ENCODE results near the gene MTNR1B.

The MTNR1B gene

GRCh38 chr11:93000511-93001476 is 31.3 kb downstream of the MTNR1B start:
- peak; percentile 13 to 24 for DNase-seq
- TF ChIP-seq GATA1 (IDR thresholded peaks at IDR 0.05; ENCODE audit: low read depth, low read length) (no peak), POLR2A (IDR thresholded peaks at IDR 0.05; ENCODE audit: low read length) (no peak)

- DNase-seq, result no peak
- TF ChIP-seq POLR2A (IDR thresholded peaks at IDR 0.05; ENCODE audit: low read length) (no peak), GATA1 (IDR thresholded peaks at IDR 0.05; ENCODE audit: low read depth, low read length) (no peak)
Observed at GRCh38 chr11:93001806-93002205, 32.4 kb downstream of the MTNR1B start.

- no peak for TF ChIP-seq POLR2A (IDR thresholded peaks at IDR 0.05; ENCODE audit: low read length)
- no peak for TF ChIP-seq GATA1 (IDR thresholded peaks at IDR 0.05; ENCODE audit: low read depth, low read length)
- DNase-seq, result no peak
Observed at GRCh38 chr11:93002380-93002779, 32.9 kb downstream of the MTNR1B start.

GRCh38 chr11:93005239-93005638 is 35.8 kb downstream of the MTNR1B start:
- no peak for TF ChIP-seq POLR2A (IDR thresholded peaks at IDR 0.05; ENCODE audit: low read length)
- no peak for TF ChIP-seq GATA1 (IDR thresholded peaks at IDR 0.05; ENCODE audit: low read depth, low read length)
- DNase-seq, result no peak

- TF ChIP-seq POLR2A (IDR thresholded peaks at IDR 0.05; ENCODE audit: low read length), result no peak
- no peak for TF ChIP-seq GATA1 (IDR thresholded peaks at IDR 0.05; ENCODE audit: low read depth, low read length)
- no peak for DNase-seq
Observed at GRCh38 chr11:93013646-93014045, 44.2 kb downstream of the MTNR1B start.

GRCh38 chr11:93016595-93016994 is 47.1 kb downstream of the MTNR1B start:
- TF ChIP-seq POLR2A (IDR thresholded peaks at IDR 0.05; ENCODE audit: low read length), result no peak
- TF ChIP-seq GATA1 (IDR thresholded peaks at IDR 0.05; ENCODE audit: low read depth, low read length), result no peak
- DNase-seq, result no peak

- TF ChIP-seq GATA1 (IDR thresholded peaks at IDR 0.05; ENCODE audit: low read depth, low read length), result no peak
- no peak for DNase-seq
Observed at GRCh38 chr11:93017821-93018690, 48.6 kb downstream of the MTNR1B start.

GRCh38 chr11:93020248-93021046 is 51.0 kb downstream of the MTNR1B start:
- TF ChIP-seq POLR2A (IDR thresholded peaks at IDR 0.05; ENCODE audit: low read length) (no peak), GATA1 (IDR thresholded peaks at IDR 0.05; ENCODE audit: low read depth, low read length) (no peak)
- no peak for DNase-seq

- DNase-seq, result no peak
- TF ChIP-seq POLR2A (IDR thresholded peaks at IDR 0.05; ENCODE audit: low read length) (no peak), GATA1 (IDR thresholded peaks at IDR 0.05; ENCODE audit: low read depth, low read length) (no peak)
Observed at GRCh38 chr11:93024369-93024768, 54.9 kb downstream of the MTNR1B start.

- no peak for TF ChIP-seq GATA1 (IDR thresholded peaks at IDR 0.05; ENCODE audit: low read depth, low read length)
- no peak for TF ChIP-seq POLR2A (IDR thresholded peaks at IDR 0.05; ENCODE audit: low read length)
- no peak for DNase-seq
Observed at GRCh38 chr11:93025558-93026255, 56.3 kb downstream of the MTNR1B start.

GRCh38 chr11:93028960-93029522 is 59.6 kb downstream of the MTNR1B start:
- DNase-seq, result no peak
- no peak for TF ChIP-seq GATA1 (IDR thresholded peaks at IDR 0.05; ENCODE audit: low read depth, low read length)
- no peak for TF ChIP-seq POLR2A (IDR thresholded peaks at IDR 0.05; ENCODE audit: low read length)

- DNase-seq, result no peak
- TF ChIP-seq GATA1 (IDR thresholded peaks at IDR 0.05; ENCODE audit: low read depth, low read length) (no peak), POLR2A (IDR thresholded peaks at IDR 0.05; ENCODE audit: low read length) (no peak)
Observed at GRCh38 chr11:93031386-93031785, 61.9 kb downstream of the MTNR1B start.

All from erythroblast (primary cell).